Upper lobe of left lung (tissue), 4 donors: ENCODE data around the gene TNRC6C.

Experiments used
- EP300 ChIP-seq, 4 donors: sonication (generic); formaldehyde crosslinking; IDR thresholded peaks; one replicate each; pipeline ENCODE4 v1.5.1; 2017; ENCODE audit warnings: antibody characterized with exemption in 4 of 4, control low read depth in 2 of 4
- POLR2A ChIP-seq, 4 donors: fragments of 450-650 bp; IDR thresholded peaks; one replicate each; pipeline ENCODE4 v1.5.1; 2016 to 2017; ENCODE audit warnings: antibody characterized with exemption in 4 of 4, mild to moderate bottlenecking in 2 of 4
- POLR2AphosphoS5 ChIP-seq, 2 donors: sonication (generic); formaldehyde crosslinking; IDR thresholded peaks; one replicate each; pipeline ENCODE4 v1.5.1; 2017; ENCODE audit warnings: antibody characterized with exemption in 2 of 2
- TF ChIP-seq, protein P1 (sequence below), 6 experiments: fragments of 450-650 bp in 4 of 6; fragments of 200-600 bp in 2 of 6; sonication (generic) in 2 of 6; IDR thresholded peaks; one replicate each; pipeline ENCODE4 v1.5.1; 2016 to 2019; ENCODE audit warnings: antibody characterized with exemption in 6 of 6

DNA sequence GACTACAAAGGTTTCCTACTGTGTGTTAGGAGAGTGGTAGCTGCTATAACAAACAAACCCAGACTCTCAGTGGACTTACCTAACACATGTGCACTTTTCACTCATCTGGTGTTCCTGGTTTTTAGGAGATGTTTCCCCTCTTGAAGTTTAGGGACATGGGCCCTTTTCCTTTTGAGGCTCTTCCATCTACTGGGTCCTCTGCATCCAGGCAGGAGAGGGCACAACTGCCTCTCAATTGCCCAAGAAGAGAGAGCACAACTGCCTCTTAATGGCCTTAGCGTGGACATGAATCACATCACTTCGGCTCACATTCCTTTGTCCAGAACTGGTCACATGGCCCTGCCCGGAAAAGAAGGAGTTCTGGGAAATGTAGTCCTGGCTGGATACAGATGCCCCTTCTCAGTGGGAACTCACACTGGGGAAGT lies 9.8 kb upstream of the TNRC6C start:
- TF ChIP-seq, protein P1, sequence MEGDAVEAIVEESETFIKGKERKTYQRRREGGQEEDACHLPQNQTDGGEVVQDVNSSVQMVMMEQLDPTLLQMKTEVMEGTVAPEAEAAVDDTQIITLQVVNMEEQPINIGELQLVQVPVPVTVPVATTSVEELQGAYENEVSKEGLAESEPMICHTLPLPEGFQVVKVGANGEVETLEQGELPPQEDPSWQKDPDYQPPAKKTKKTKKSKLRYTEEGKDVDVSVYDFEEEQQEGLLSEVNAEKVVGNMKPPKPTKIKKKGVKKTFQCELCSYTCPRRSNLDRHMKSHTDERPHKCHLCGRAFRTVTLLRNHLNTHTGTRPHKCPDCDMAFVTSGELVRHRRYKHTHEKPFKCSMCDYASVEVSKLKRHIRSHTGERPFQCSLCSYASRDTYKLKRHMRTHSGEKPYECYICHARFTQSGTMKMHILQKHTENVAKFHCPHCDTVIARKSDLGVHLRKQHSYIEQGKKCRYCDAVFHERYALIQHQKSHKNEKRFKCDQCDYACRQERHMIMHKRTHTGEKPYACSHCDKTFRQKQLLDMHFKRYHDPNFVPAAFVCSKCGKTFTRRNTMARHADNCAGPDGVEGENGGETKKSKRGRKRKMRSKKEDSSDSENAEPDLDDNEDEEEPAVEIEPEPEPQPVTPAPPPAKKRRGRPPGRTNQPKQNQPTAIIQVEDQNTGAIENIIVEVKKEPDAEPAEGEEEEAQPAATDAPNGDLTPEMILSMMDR (IDR thresholded peaks at IDR 0.05), result no peak
- TF ChIP-seq EP300 (IDR thresholded peaks at IDR 0.05), result no peak
- no peak for TF ChIP-seq POLR2AphosphoS5 (IDR thresholded peaks at IDR 0.05)
- TF ChIP-seq POLR2A (IDR thresholded peaks at IDR 0.05), result no peak
